ENCODE data around the gene TCF20.

GRCh38 chr22:42280140-42280539, 9.7 kb upstream of the TCF20 start:
- TF ChIP-seq CTCF (IDR thresholded peaks at IDR 0.05; ENCODE audit: insufficient read depth, low read length) = no peak
- no peak for TF ChIP-seq GABPA (IDR thresholded peaks at IDR 0.05; ENCODE audit: low read depth)
- no peak for TF ChIP-seq POLR2AphosphoS5 (IDR thresholded peaks at IDR 0.05; ENCODE audit: low read depth)
